A673 (cell line): ENCODE measurements around the gene GPR152. TPM values are rescaled to one million over a fixed set of nuclear protein-coding genes. Genes with fewer than 3 reads are reported as not detected.
"Not testable (repeated sequence)": the region's sequence is repeated elsewhere in the genome, so short reads cannot be mapped to it uniquely, and the experiment has no call there.

ENCODE experiments used
- BruUV-seq: library from RNA; stranded (reverse); fragments of 400-500 nt; replicated peaks from 2 replicates; lab custom pipeline; 2021; lab: Mats Ljungman, UMichigan
- CTCF ChIA-PET: fragments of 300-600 bp; sonication (Branson Sonifier 250); formaldehyde crosslinking; loops from one replicate; lab custom pipeline; 2022; ENCODE audit warnings: antibody characterized with exemption; lab: Charles Lee
- POLR2A ChIA-PET: fragments of 300-600 bp; sonication (Branson Sonifier 250); formaldehyde crosslinking; loops from one replicate; lab custom pipeline; 2022; ENCODE audit warnings: antibody characterized with exemption; ENCODE audit not compliant: low non-redundant PET; lab: Charles Lee
- DNase-seq: peaks from one replicate; pipeline ENCODE4 v3.0.0-alpha.2; 2015; ENCODE audit warnings: low spot score
- H3K27ac ChIP-seq: fragments of 200-600 bp; sonication (generic); 2 replicates; pipeline ENCODE4 v1.5.1; 2016; ENCODE audit warnings: mixed run types, low read depth, mild to moderate bottlenecking, mixed read lengths, antibody characterized with exemption, low read length; ENCODE audit not compliant: poor library complexity, severe bottlenecking
- H3K27me3 ChIP-seq: fragments of 200-600 bp; sonication (generic); replicated peaks from 2 replicates; pipeline ENCODE4 v1.6.1; 2017; ENCODE audit warnings: mixed run types, low read depth, mild to moderate bottlenecking, mixed read lengths, antibody characterized with exemption, low read length; ENCODE audit not compliant: insufficient read depth, poor library complexity
- H3K36me3 ChIP-seq: fragments of 200-600 bp; sonication (generic); 2 replicates; pipeline ENCODE4 v1.6.1; 2016; ENCODE audit warnings: mixed run types, mild to moderate bottlenecking, mixed read lengths, antibody characterized with exemption, low read length; ENCODE audit not compliant: insufficient read depth, poor library complexity, severe bottlenecking
- H3K4me1 ChIP-seq: fragments of 200-600 bp; sonication (generic); 2 replicates; pipeline ENCODE4 v1.6.1; 2017; ENCODE audit warnings: mixed run types, mild to moderate bottlenecking, mixed read lengths, antibody characterized with exemption, low read length; ENCODE audit not compliant: insufficient read depth, poor library complexity, severe bottlenecking
- H3K4me3 ChIP-seq: fragments of 200-600 bp; sonication (generic); 2 replicates; pipeline ENCODE4 v1.5.1; 2016; ENCODE audit warnings: low read depth, mixed run types, mild to moderate bottlenecking, mixed read lengths, low read length; ENCODE audit not compliant: poor library complexity, severe bottlenecking
- H3K9me3 ChIP-seq: fragments of 200-600 bp; sonication (generic); 2 replicates; pipeline ENCODE4 v1.6.1; 2016; ENCODE audit warnings: mixed run types, low read depth, mild to moderate bottlenecking, mixed read lengths, antibody characterized with exemption, low read length; ENCODE audit not compliant: poor library complexity, severe bottlenecking
- EZH2 ChIP-seq: fragments of 200-600 bp; sonication (generic); IDR thresholded peaks from 2 replicates; pipeline ENCODE4 v1.6.1; 2017; ENCODE audit warnings: borderline replicate concordance, low read depth, mild to moderate bottlenecking, mixed read lengths, antibody characterized with exemption, low read length; ENCODE audit not compliant: poor library complexity, severe bottlenecking
- intact Hi-C: fragments of 100-400 bp; cut with micrococcal nuclease; formaldehyde crosslinking; loops from one replicate; pipeline ENCODE4 v1.10.0; 2022; ENCODE audit not compliant: unreplicated experiment
- total RNA-seq: library from RNA; stranded (reverse); gene quantifications from 2 replicates; pipeline ENCODE4 v1.2.3, GENCODE V29; 2021
- TF ChIP-seq, protein P1 (sequence below): fragments of 300-800, 200-600 bp; sonication (generic); conservative IDR thresholded peaks from 2 replicates; pipeline ENCODE4 v1.5.1; 2017; ENCODE audit warnings: low read depth, mild to moderate bottlenecking, antibody characterized with exemption, low read length, moderate library complexity, mixed read lengths

Gene GPR152
- total RNA-seq, 1 experiment from 2014 or later, result not detected

GRCh38 chr11:67466962-67467771 lies 14.6 kb upstream of the GPR152 start:
- POLR2A ChIA-PET, result no interaction called here
- H3K4me3 ChIP-seq, result peak overlapping the region; percentile 84

DNA sequence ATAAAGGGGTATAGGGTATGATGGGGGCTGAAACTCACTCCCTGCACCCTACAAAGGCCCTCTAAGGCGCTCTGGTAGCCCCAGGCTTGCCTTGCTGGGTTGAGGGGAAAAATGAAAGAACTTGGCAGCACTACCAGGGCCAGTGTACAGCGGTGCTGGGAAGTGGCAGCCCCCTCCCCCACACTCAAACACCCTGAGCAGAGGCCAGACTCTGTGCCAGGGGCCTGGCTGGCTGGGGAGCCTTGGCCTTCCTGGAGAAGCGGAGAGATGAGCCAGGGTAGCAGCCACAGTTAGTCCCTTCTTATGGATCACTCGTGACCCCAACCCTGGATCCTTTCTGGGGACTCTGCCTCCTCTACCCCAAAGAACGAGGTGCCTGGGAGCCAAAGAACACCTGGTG lies 13.8 kb upstream of the GPR152 start:
- no peak overlapping the region for H3K4me3 ChIP-seq
- BruUV-seq, result no TSS peak
- no peaks in the 10 kb centered on the region for H3K27me3 ChIP-seq
- no peak overlapping the region for H3K27ac ChIP-seq
- intact Hi-C loops, result no loop called here
- no peaks in the 10 kb centered on the region for H3K9me3 ChIP-seq
- TF ChIP-seq, protein P1, sequence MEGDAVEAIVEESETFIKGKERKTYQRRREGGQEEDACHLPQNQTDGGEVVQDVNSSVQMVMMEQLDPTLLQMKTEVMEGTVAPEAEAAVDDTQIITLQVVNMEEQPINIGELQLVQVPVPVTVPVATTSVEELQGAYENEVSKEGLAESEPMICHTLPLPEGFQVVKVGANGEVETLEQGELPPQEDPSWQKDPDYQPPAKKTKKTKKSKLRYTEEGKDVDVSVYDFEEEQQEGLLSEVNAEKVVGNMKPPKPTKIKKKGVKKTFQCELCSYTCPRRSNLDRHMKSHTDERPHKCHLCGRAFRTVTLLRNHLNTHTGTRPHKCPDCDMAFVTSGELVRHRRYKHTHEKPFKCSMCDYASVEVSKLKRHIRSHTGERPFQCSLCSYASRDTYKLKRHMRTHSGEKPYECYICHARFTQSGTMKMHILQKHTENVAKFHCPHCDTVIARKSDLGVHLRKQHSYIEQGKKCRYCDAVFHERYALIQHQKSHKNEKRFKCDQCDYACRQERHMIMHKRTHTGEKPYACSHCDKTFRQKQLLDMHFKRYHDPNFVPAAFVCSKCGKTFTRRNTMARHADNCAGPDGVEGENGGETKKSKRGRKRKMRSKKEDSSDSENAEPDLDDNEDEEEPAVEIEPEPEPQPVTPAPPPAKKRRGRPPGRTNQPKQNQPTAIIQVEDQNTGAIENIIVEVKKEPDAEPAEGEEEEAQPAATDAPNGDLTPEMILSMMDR, result no peak
- TF ChIP-seq EZH2, result no peak
- H3K4me1 ChIP-seq, result peaks cover 11% of the 10 kb centered on the region
- ChIA-PET POLR2A (no interaction called here), CTCF (interaction anchor here (0.7 kb wide), 1 partner anchor 64 kb away, joined by 3 read pairs; the partner anchor contains the start of gene PPP1CA)
- H3K36me3 ChIP-seq, result no peaks in the 10 kb centered on the region
- no peak for DNase-seq

More at GRCh38 chr11:67466962-67467771, 14.6 kb upstream of the GPR152 start:
- Histone ChIP-seq H3K36me3 (no peaks in the 10 kb centered on the region), H3K4me1 (peaks cover 11% of the 10 kb centered on the region), H3K27me3 (no peaks in the 10 kb centered on the region), H3K9me3 (no peaks in the 10 kb centered on the region), H3K27ac (no peak overlapping the region)
- TF ChIP-seq, protein P1, result no peak
- TF ChIP-seq EZH2, result no peak
- intact Hi-C loops, result no loop called here
- DNase-seq, result no peak
- CTCF ChIA-PET, result no interaction called here
- no TSS peak for BruUV-seq

DNA sequence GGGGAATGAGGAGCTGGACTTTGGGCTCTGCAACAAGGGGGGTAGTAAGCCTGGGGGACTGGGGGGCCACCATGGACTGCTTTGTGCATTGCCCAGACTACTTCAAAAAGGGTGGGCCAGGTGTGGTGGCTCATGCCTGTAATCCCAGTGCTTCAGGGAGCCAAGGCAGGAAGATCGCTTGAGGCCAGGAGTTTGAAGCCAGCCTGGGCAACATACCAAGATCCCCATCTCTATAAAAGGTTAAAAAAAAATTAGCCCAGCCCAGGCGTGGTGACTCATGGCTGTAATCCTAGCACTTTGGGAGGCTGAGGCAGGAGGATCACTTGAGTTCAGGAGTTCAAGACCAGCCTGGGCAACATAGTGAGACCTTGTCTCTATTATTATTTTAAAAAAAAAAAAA lies 13.0 kb upstream of the GPR152 start:
- POLR2A ChIA-PET, DNase-seq, intact Hi-C loops, H3K27me3 ChIP-seq, CTCF ChIA-PET, H3K27ac ChIP-seq, H3K9me3 ChIP-seq, H3K36me3 ChIP-seq, BruUV-seq: not testable (repeated sequence)
- peaks cover 11% of the 10 kb centered on the region for H3K4me1 ChIP-seq
- H3K4me3 ChIP-seq, result peak overlapping the region; percentile 80
